ENCODE results near the gene OBSL1. TPM values are rescaled to one million over a fixed set of nuclear protein-coding genes. Genes with fewer than 3 reads are reported as not detected.

OBSL1 gene
- total and polyA plus RNA-seq, 4 donors, result 34.0 to 75.2 (median 64.0) TPM

DNA sequence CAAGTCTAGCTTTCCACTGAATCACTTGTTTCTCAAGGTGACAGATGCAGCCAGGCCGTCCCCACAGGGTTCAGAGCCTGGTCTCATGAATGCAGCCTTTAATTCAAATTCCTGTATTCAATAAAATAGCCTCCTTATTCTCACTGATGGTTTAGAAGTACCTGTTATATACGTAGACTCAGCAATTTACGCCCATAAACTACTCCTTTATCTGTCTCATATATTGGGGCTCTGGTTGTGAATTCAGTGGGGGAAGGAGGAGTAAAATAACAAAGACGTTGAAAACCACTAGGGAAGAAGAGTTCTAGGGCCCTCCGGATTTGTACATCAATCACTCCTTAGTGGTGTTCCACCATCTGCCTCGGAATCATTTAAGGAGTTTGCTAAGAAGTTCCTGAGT, 1.7 kb downstream of the OBSL1 start:
- H3K36me3 ChIP-seq (ENCODE audit: control insufficient read depth in 4 of 4, insufficient read depth in 4 of 4, low read length in 4 of 4), result peaks cover 0 to 32% (median 18%) of the 10 kb centered on the region in 4 donors
- H3K9ac ChIP-seq (ENCODE audit: insufficient read depth in 1 of 2, low read length in 2 of 2), result no peak overlapping the region
- H3K4me3 ChIP-seq, result no peak overlapping the region
- H3K4me1 ChIP-seq (ENCODE audit: control insufficient read depth in 5 of 5, insufficient read depth in 5 of 5, low read length in 5 of 5), result peaks cover 0 to 16% (median 11%) of the 10 kb centered on the region in 5 donors
- whole genome bisulfite sequencing, 2 donors, result 86 to 93% methylated on average over 6 of the region's 6 CpGs
- H3K9me3 ChIP-seq (ENCODE audit: control insufficient read depth in 4 of 4, insufficient read depth in 3 of 4, low read length in 3 of 4), result no peaks in the 10 kb centered on the region
- H3K27ac ChIP-seq (ENCODE audit: low read depth in 1 of 2, low read length in 1 of 2), result no peak overlapping the region
- no peak for TF ChIP-seq CTCF (IDR thresholded peaks at IDR 0.05; ENCODE audit: control extremely low read depth, extremely low read depth)
- no peaks in the 10 kb centered on the region for H3K27me3 ChIP-seq (ENCODE audit: control insufficient read depth in 3 of 3, insufficient read depth in 3 of 3, low read length in 2 of 3)
- DNase-seq, result no peak
- ATAC-seq (ENCODE audit: insufficient read depth, low FRiP score), result no peak

GRCh38 chr2:219569041-219569440, 2.3 kb downstream of the OBSL1 start:
- Histone ChIP-seq H3K27ac (ENCODE audit: low read depth in 1 of 2, low read length in 1 of 2) (no peak overlapping the region), H3K4me3 (no peak overlapping the region), H3K9ac (ENCODE audit: insufficient read depth in 1 of 2, low read length in 2 of 2) (no peak overlapping the region), H3K27me3 (ENCODE audit: control insufficient read depth in 3 of 3, insufficient read depth in 3 of 3, low read length in 2 of 3) (no peaks in the 10 kb centered on the region), H3K4me1 (ENCODE audit: control insufficient read depth in 5 of 5, insufficient read depth in 5 of 5, low read length in 5 of 5) (peaks cover 0 to 16% (median 11%) of the 10 kb centered on the region in 5 donors), H3K9me3 (ENCODE audit: control insufficient read depth in 4 of 4, insufficient read depth in 3 of 4, low read length in 3 of 4) (no peaks in the 10 kb centered on the region), H3K36me3 (ENCODE audit: control insufficient read depth in 4 of 4, insufficient read depth in 4 of 4, low read length in 4 of 4) (peaks cover 0 to 35% (median 20%) of the 10 kb centered on the region in 4 donors)
- no peak for ATAC-seq (ENCODE audit: insufficient read depth, low FRiP score)
- no peak for DNase-seq
- TF ChIP-seq CTCF (IDR thresholded peaks at IDR 0.05; ENCODE audit: control extremely low read depth, extremely low read depth), result no peak
- WGBS, 2 donors, result 94 to 97% methylated on average over 6 of the region's 6 CpGs

DNA sequence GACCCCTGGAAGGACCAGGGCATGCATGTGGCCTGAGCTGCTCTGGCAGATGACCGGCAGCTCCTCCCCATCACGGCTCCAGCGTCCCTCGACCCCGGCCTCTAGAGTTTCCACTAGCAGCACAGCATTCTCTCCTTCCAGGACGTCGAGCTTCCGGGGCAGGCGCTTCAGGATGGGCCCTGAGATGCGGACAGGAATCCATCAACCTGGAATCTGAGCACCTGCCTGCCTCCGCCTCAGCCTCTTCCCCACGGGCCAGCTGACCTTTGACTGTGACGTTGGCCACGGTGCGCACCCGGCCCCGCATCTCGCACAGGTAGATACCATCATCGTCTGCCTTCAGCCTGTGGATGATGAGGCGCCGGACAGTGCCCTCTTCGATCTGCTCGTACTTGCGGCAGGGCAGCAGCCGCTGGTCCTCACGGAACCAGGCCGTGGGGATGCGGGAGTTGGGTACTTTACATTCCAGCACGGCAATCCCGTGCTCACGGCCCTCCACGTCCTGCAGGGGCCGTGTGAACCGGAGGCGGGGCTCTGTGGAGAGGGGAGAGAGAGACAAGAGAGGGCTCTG, 3.5 kb downstream of the OBSL1 start:
- ATAC-seq (ENCODE audit: insufficient read depth, low FRiP score) (no peak), DNase-seq (no peak)
- TF ChIP-seq CTCF (IDR thresholded peaks at IDR 0.05; ENCODE audit: control extremely low read depth, extremely low read depth), result no peak
- Histone ChIP-seq H3K27ac (ENCODE audit: low read depth in 1 of 2, low read length in 1 of 2) (no peak overlapping the region), H3K36me3 (ENCODE audit: control insufficient read depth in 4 of 4, insufficient read depth in 4 of 4, low read length in 4 of 4) (peaks cover 0 to 43% (median 23%) of the 10 kb centered on the region in 4 donors), H3K9me3 (ENCODE audit: control insufficient read depth in 4 of 4, insufficient read depth in 3 of 4, low read length in 3 of 4) (no peaks in the 10 kb centered on the region), H3K27me3 (ENCODE audit: control insufficient read depth in 3 of 3, insufficient read depth in 3 of 3, low read length in 2 of 3) (no peaks in the 10 kb centered on the region), H3K9ac (ENCODE audit: insufficient read depth in 1 of 2, low read length in 2 of 2) (no peak overlapping the region), H3K4me1 (ENCODE audit: control insufficient read depth in 5 of 5, insufficient read depth in 5 of 5, low read length in 5 of 5) (peaks cover 0 to 16% (median 11%) of the 10 kb centered on the region in 5 donors), H3K4me3 (no peak overlapping the region)
- 90 to 94% methylated on average over 35 of the region's 35 CpGs for WGBS, 2 donors

GRCh38 chr2:219567131-219567530, 4.2 kb downstream of the OBSL1 start:
- Histone ChIP-seq H3K4me1 (ENCODE audit: control insufficient read depth in 5 of 5, insufficient read depth in 5 of 5, low read length in 5 of 5) (peaks cover 0 to 24% (median 11%) of the 10 kb centered on the region in 5 donors), H3K27me3 (ENCODE audit: control insufficient read depth in 3 of 3, insufficient read depth in 3 of 3, low read length in 2 of 3) (no peaks in the 10 kb centered on the region), H3K9me3 (ENCODE audit: control insufficient read depth in 4 of 4, insufficient read depth in 3 of 4, low read length in 3 of 4) (no peaks in the 10 kb centered on the region), H3K27ac (ENCODE audit: low read depth in 1 of 2, low read length in 1 of 2) (no peak overlapping the region), H3K9ac (ENCODE audit: insufficient read depth in 1 of 2, low read length in 2 of 2) (no peak overlapping the region), H3K36me3 (ENCODE audit: control insufficient read depth in 4 of 4, insufficient read depth in 4 of 4, low read length in 4 of 4) (peaks cover 0 to 49% (median 26%) of the 10 kb centered on the region in 4 donors), H3K4me3 (no peak overlapping the region)
- TF ChIP-seq CTCF (IDR thresholded peaks at IDR 0.05; ENCODE audit: control extremely low read depth, extremely low read depth), result no peak
- DNase-seq (no peak), ATAC-seq (ENCODE audit: insufficient read depth, low FRiP score) (no peak)
- WGBS, 2 donors, result 96 to 98% methylated on average over 18 of the region's 18 CpGs

All from lung (tissue), 12 donors.